ENCODE measurements around the gene BUB3.

DNA sequence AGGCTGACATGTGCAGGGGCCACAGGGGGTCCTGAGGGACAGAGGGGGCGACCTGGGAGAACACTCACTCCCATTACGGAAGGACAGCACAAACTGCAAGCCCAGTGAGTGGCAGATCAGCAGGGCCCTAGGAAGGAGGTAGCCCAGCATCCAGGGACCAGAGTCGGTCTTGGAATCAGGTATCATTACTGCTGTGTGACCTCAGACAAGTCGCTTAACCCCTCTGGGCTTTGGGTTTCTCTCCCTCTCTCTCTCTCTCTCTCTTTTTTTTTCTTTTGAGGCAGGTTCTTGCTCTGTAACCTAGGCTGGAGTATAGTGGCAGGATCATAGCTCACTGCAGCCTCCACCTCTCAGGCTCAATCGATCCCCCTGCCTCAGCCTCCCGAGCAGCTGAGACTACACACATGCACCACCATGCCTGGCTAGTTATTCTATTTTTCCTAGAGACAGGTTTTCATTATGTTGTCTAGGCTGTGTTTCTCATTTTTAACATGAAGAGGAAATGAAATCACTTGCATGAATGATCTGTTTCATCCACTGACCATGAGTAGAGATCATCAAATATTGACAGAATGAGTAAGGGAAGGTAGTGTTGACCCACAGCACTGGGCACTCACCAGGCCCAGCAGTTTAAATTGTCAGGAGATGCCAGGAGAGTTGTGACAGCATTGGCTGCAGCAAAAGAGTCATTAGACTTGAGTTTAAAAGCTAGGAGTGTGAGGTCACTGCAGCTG is 49.4 kb downstream of the BUB3 start:
- no peak for TF ChIP-seq JUN (IDR thresholded peaks at IDR 0.05; ENCODE audit: low read depth, low read length)
- no peak for TF ChIP-seq POLR2A (IDR thresholded peaks at IDR 0.05; ENCODE audit: control extremely low read depth in 1 of 2, low read depth in 2 of 2, low read length in 2 of 2)
- TF ChIP-seq, protein P1, sequence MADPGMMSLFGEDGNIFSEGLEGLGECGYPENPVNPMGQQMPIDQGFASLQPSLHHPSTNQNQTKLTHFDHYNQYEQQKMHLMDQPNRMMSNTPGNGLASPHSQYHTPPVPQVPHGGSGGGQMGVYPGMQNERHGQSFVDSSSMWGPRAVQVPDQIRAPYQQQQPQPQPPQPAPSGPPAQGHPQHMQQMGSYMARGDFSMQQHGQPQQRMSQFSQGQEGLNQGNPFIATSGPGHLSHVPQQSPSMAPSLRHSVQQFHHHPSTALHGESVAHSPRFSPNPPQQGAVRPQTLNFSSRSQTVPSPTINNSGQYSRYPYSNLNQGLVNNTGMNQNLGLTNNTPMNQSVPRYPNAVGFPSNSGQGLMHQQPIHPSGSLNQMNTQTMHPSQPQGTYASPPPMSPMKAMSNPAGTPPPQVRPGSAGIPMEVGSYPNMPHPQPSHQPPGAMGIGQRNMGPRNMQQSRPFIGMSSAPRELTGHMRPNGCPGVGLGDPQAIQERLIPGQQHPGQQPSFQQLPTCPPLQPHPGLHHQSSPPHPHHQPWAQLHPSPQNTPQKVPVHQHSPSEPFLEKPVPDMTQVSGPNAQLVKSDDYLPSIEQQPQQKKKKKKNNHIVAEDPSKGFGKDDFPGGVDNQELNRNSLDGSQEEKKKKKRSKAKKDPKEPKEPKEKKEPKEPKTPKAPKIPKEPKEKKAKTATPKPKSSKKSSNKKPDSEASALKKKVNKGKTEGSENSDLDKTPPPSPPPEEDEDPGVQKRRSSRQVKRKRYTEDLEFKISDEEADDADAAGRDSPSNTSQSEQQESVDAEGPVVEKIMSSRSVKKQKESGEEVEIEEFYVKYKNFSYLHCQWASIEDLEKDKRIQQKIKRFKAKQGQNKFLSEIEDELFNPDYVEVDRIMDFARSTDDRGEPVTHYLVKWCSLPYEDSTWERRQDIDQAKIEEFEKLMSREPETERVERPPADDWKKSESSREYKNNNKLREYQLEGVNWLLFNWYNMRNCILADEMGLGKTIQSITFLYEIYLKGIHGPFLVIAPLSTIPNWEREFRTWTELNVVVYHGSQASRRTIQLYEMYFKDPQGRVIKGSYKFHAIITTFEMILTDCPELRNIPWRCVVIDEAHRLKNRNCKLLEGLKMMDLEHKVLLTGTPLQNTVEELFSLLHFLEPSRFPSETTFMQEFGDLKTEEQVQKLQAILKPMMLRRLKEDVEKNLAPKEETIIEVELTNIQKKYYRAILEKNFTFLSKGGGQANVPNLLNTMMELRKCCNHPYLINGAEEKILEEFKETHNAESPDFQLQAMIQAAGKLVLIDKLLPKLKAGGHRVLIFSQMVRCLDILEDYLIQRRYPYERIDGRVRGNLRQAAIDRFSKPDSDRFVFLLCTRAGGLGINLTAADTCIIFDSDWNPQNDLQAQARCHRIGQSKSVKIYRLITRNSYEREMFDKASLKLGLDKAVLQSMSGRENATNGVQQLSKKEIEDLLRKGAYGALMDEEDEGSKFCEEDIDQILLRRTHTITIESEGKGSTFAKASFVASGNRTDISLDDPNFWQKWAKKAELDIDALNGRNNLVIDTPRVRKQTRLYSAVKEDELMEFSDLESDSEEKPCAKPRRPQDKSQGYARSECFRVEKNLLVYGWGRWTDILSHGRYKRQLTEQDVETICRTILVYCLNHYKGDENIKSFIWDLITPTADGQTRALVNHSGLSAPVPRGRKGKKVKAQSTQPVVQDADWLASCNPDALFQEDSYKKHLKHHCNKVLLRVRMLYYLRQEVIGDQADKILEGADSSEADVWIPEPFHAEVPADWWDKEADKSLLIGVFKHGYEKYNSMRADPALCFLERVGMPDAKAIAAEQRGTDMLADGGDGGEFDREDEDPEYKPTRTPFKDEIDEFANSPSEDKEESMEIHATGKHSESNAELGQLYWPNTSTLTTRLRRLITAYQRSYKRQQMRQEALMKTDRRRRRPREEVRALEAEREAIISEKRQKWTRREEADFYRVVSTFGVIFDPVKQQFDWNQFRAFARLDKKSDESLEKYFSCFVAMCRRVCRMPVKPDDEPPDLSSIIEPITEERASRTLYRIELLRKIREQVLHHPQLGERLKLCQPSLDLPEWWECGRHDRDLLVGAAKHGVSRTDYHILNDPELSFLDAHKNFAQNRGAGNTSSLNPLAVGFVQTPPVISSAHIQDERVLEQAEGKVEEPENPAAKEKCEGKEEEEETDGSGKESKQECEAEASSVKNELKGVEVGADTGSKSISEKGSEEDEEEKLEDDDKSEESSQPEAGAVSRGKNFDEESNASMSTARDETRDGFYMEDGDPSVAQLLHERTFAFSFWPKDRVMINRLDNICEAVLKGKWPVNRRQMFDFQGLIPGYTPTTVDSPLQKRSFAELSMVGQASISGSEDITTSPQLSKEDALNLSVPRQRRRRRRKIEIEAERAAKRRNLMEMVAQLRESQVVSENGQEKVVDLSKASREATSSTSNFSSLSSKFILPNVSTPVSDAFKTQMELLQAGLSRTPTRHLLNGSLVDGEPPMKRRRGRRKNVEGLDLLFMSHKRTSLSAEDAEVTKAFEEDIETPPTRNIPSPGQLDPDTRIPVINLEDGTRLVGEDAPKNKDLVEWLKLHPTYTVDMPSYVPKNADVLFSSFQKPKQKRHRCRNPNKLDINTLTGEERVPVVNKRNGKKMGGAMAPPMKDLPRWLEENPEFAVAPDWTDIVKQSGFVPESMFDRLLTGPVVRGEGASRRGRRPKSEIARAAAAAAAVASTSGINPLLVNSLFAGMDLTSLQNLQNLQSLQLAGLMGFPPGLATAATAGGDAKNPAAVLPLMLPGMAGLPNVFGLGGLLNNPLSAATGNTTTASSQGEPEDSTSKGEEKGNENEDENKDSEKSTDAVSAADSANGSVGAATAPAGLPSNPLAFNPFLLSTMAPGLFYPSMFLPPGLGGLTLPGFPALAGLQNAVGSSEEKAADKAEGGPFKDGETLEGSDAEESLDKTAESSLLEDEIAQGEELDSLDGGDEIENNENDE (IDR thresholded peaks at IDR 0.05; ENCODE audit: insufficient replicate concordance, low read length): no peak
- TF ChIP-seq, protein P2, sequence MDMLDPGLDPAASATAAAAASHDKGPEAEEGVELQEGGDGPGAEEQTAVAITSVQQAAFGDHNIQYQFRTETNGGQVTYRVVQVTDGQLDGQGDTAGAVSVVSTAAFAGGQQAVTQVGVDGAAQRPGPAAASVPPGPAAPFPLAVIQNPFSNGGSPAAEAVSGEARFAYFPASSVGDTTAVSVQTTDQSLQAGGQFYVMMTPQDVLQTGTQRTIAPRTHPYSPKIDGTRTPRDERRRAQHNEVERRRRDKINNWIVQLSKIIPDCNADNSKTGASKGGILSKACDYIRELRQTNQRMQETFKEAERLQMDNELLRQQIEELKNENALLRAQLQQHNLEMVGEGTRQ (IDR thresholded peaks at IDR 0.05; ENCODE audit: low read length): no peak
- TF ChIP-seq RAD21 (IDR thresholded peaks at IDR 0.05 in 1 of 2, conservative IDR thresholded peaks at IDR 0.05 in 1 of 2; ENCODE audit: low read depth in 2 of 2, low read length in 2 of 2): no peak
- no peak for TF ChIP-seq RXRA (IDR thresholded peaks at IDR 0.05; ENCODE audit: insufficient read depth, low read depth, low read length)

Measured in H1 (cell line).